Neural cell (in vitro differentiated cells): ENCODE results near the gene GLB1L3. TPM values are rescaled to one million over a fixed set of nuclear protein-coding genes. Genes with fewer than 3 reads are reported as not detected.
"Not testable (repeated sequence)": the region's sequence is repeated elsewhere in the genome, so short reads cannot be mapped to it uniquely, and the experiment has no call there.

ENCODE experiments used
- H2AFZ ChIP-seq: fragments of 200-600, 300-800 bp; sonication (generic), shearing (Covaris generic); 2 replicates; pipeline ENCODE4 v1.6.0; 2014; ENCODE audit warnings: low read depth, mild to moderate bottlenecking, antibody characterized with exemption, low read length, moderate library complexity
- H3F3A ChIP-seq: fragments of 200-600 bp; shearing (Covaris generic); 2 replicates; pipeline ENCODE4 v1.6.1; 2016; ENCODE audit warnings: mild to moderate bottlenecking, moderate library complexity, mixed read lengths, antibody characterized with exemption, low read length; ENCODE audit not compliant: insufficient read depth, poor library complexity, severe bottlenecking
- H3K27ac ChIP-seq: fragments of 200-600, 300-800 bp; sonication (generic), shearing (Covaris generic); 2 replicates; pipeline ENCODE4 v1.5.1; 2014; ENCODE audit warnings: mild to moderate bottlenecking, low read length, moderate library complexity
- H3K27me3 ChIP-seq: fragments of 300-800, 200-600 bp; sonication (generic), shearing (Covaris generic); 2 replicates; pipeline ENCODE4 v1.6.0; 2014; ENCODE audit warnings: mild to moderate bottlenecking, low read depth, low read length, moderate library complexity; ENCODE audit not compliant: insufficient read depth
- H3K36me3 ChIP-seq: fragments of 300-800, 200-600 bp; sonication (generic), shearing (Covaris generic); 2 replicates; pipeline ENCODE4 v1.5.1; 2014; ENCODE audit warnings: mild to moderate bottlenecking, antibody characterized with exemption, low read length, moderate library complexity; ENCODE audit not compliant: insufficient read depth
- H3K4me2 ChIP-seq: fragments of 300-800, 200-600 bp; sonication (generic), shearing (Covaris generic); 2 replicates; pipeline ENCODE4 v1.6.0; 2014; ENCODE audit warnings: mild to moderate bottlenecking, low read length
- H3K4me3 ChIP-seq: fragments of 300-800, 200-600 bp; sonication (generic), shearing (Covaris generic); 2 replicates; pipeline ENCODE4 v1.5.1; 2014; ENCODE audit warnings: mild to moderate bottlenecking, low read length, moderate library complexity
- H3K79me2 ChIP-seq: fragments of 200-600 bp; shearing (Covaris generic); replicated peaks from 2 replicates; pipeline ENCODE4 v1.6.0; 2014; ENCODE audit warnings: mild to moderate bottlenecking, low read length, moderate library complexity; ENCODE audit not compliant: insufficient read depth
- H3K9ac ChIP-seq: fragments of 300-800, 200-600 bp; sonication (generic), shearing (Covaris generic); 2 replicates; pipeline ENCODE4 v1.6.1; 2016; ENCODE audit warnings: mild to moderate bottlenecking, low read length, mixed read lengths
- H3K9me2 ChIP-seq: fragments of 200-600 bp; shearing (Covaris generic); 2 replicates; pipeline ENCODE4 v1.6.1; 2016; ENCODE audit warnings: mild to moderate bottlenecking, low read length, mixed read lengths; ENCODE audit not compliant: insufficient read depth
- H3K9me3 ChIP-seq: fragments of 200-600, 300-800 bp; sonication (generic), shearing (Covaris generic); 2 replicates; pipeline ENCODE4 v1.6.1; 2016; ENCODE audit warnings: mild to moderate bottlenecking, mixed run types, low read length, moderate library complexity, mixed read lengths
- H4K20me1 ChIP-seq: fragments of 200-600 bp; shearing (Covaris generic); 2 replicates; pipeline ENCODE4 v1.6.1; 2016; ENCODE audit warnings: mild to moderate bottlenecking, mixed run types; ENCODE audit not compliant: insufficient read depth
- EP300 ChIP-seq: fragments of 450-650 bp; conservative IDR thresholded peaks from 2 replicates; pipeline ENCODE4 v1.6.1; 2014; ENCODE audit warnings: antibody characterized with exemption, mild to moderate bottlenecking, moderate library complexity; ENCODE audit not compliant: poor library complexity, severe bottlenecking
- EZH2 ChIP-seq: fragments of 200-600, 300-800 bp; shearing (Covaris generic), sonication (generic); IDR thresholded peaks from 2 replicates; pipeline ENCODE4 v1.6.1; 2014; ENCODE audit warnings: antibody characterized with exemption, low read length, borderline replicate concordance, mild to moderate bottlenecking; ENCODE audit not compliant: insufficient read depth, poor library complexity, severe bottlenecking
- MXI1 ChIP-seq: fragments of 450-650 bp; conservative IDR thresholded peaks from 2 replicates; pipeline ENCODE4 v1.6.1; 2014; ENCODE audit warnings: antibody characterized with exemption, mild to moderate bottlenecking; ENCODE audit not compliant: poor library complexity, severe bottlenecking
- POLR2AphosphoS5 ChIP-seq: IDR thresholded peaks from 2 replicates; pipeline ENCODE4 v1.6.1; 2012
- RAD21 ChIP-seq: fragments of 450-650 bp; conservative IDR thresholded peaks from 2 replicates; pipeline ENCODE4 v1.6.1; 2014; ENCODE audit warnings: antibody characterized with exemption, mild to moderate bottlenecking, moderate library complexity
- REST ChIP-seq: IDR thresholded peaks from 2 replicates; pipeline ENCODE4 v1.6.1; 2012; ENCODE audit warnings: borderline replicate concordance
- SMC3 ChIP-seq: fragments of 450-650 bp; conservative IDR thresholded peaks from 2 replicates; pipeline ENCODE4 v1.6.1; 2014; ENCODE audit warnings: antibody characterized with exemption, mild to moderate bottlenecking, moderate library complexity; ENCODE audit not compliant: poor library complexity
- TAF1 ChIP-seq: IDR thresholded peaks from 2 replicates; pipeline ENCODE4 v1.6.1; 2012; ENCODE audit warnings: low read depth
- polyA plus RNA-seq: library from polyadenylated mRNA; depleted of rRNA; stranded (reverse); fragments of >200 nt; gene quantifications from 2 replicates; pipeline ENCODE4 v1.2.3, GENCODE V29; 2014
- TF ChIP-seq, protein P1 (sequence below): fragments of 450-650 bp; IDR thresholded peaks from 2 replicates; pipeline ENCODE4 v1.5.1; 2014; ENCODE audit warnings: antibody characterized with exemption, mild to moderate bottlenecking, moderate library complexity; ENCODE audit not compliant: poor library complexity, severe bottlenecking

Gene GLB1L3
- polyA plus RNA-seq, 1 donor from 2014 or later = 0.19 TPM

DNA sequence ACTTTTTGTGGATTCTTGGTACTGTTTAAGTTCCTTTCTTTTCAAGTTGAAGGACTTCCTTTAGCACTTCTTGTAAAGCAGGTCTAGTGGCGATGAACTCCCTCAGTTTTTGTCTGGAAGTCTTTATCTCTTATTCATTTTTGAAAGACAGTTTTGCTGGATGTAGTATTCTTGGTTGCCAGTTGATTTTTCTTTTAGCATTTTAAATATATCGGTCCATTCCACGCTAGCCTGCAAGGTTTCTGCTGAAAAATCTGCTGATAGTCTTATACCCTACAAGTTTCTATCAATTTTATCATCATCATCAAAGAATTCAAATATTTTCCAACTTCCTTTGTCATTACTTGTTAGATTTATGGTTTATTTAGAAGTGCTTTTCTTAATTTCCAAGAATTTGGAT is 40.9 kb downstream of the GLB1L3 start:
- no peaks in the 10 kb centered on the region for H3K9me3 ChIP-seq
- no peaks in the 10 kb centered on the region for H3K36me3 ChIP-seq
- H2AFZ ChIP-seq = no peak overlapping the region
- H3K79me2 ChIP-seq = no peaks in the 10 kb centered on the region
- no peaks in the 10 kb centered on the region for H3F3A ChIP-seq
- H3K4me3 ChIP-seq = no peak overlapping the region
- no peaks in the 10 kb centered on the region for H4K20me1 ChIP-seq
- H3K27me3 ChIP-seq = no peaks in the 10 kb centered on the region
- no peak overlapping the region for H3K9ac ChIP-seq
- no peaks in the 10 kb centered on the region for H3K9me2 ChIP-seq
- TF ChIP-seq RAD21 = no peak
- TF ChIP-seq SMC3 = no peak
- no peak for TF ChIP-seq EZH2
- TF ChIP-seq POLR2AphosphoS5 = no peak
- TF ChIP-seq REST = no peak
- TF ChIP-seq MXI1 = no peak
- no peak for TF ChIP-seq EP300
- TF ChIP-seq TAF1 = no peak
- TF ChIP-seq, protein P1, sequence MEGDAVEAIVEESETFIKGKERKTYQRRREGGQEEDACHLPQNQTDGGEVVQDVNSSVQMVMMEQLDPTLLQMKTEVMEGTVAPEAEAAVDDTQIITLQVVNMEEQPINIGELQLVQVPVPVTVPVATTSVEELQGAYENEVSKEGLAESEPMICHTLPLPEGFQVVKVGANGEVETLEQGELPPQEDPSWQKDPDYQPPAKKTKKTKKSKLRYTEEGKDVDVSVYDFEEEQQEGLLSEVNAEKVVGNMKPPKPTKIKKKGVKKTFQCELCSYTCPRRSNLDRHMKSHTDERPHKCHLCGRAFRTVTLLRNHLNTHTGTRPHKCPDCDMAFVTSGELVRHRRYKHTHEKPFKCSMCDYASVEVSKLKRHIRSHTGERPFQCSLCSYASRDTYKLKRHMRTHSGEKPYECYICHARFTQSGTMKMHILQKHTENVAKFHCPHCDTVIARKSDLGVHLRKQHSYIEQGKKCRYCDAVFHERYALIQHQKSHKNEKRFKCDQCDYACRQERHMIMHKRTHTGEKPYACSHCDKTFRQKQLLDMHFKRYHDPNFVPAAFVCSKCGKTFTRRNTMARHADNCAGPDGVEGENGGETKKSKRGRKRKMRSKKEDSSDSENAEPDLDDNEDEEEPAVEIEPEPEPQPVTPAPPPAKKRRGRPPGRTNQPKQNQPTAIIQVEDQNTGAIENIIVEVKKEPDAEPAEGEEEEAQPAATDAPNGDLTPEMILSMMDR = no peak
- H3K27ac ChIP-seq = no peak overlapping the region
- H3K4me2 ChIP-seq = no peak overlapping the region

- not testable (repeated sequence) for H3K4me3 ChIP-seq, H3K27me3 ChIP-seq, H2AFZ ChIP-seq, H3K4me2 ChIP-seq, H3K9ac ChIP-seq, H3K79me2 ChIP-seq, H3K9me2 ChIP-seq, H3K9me3 ChIP-seq, H4K20me1 ChIP-seq, H3K36me3 ChIP-seq, H3K27ac ChIP-seq, H3F3A ChIP-seq
Observed at GRCh38 chr11:134321373-134321772, 45.2 kb downstream of the GLB1L3 start.

DNA sequence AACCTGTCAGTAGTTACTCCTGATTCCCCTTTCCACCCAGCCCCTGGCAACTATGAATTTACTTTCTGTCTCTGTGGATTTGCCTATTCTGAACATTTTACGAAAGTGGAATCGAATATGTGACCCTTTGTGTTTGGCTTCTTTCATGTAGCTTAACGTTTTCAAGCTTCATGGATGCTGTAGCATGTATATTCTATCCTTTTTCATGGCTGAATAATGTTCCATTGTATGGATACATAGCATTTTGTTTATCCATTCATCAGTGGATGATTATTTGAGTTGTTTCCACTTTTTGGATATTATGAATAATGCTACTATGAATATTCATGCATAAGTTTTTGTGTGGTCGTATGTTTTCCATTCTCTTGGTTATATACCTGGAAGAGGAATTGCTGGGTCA is 46.4 kb downstream of the GLB1L3 start:
- Histone ChIP-seq H3K36me3 (no peaks in the 10 kb centered on the region), H3K9ac (no peak overlapping the region), H3K4me3 (no peak overlapping the region), H3F3A (no peaks in the 10 kb centered on the region), H3K9me2 (no peaks in the 10 kb centered on the region), H3K4me2 (no peak overlapping the region), H3K79me2 (no peaks in the 10 kb centered on the region), H4K20me1 (no peaks in the 10 kb centered on the region), H2AFZ (no peak overlapping the region), H3K27me3 (no peaks in the 10 kb centered on the region), H3K27ac (no peak overlapping the region), H3K9me3 (no peaks in the 10 kb centered on the region)
- TF ChIP-seq EZH2 (no peak), SMC3 (no peak), REST (no peak), EP300 (no peak), MXI1 (no peak), POLR2AphosphoS5 (no peak), TAF1 (no peak), RAD21 (no peak)
- TF ChIP-seq, protein P1 = no peak
